ENCODE measurements around the gene ADTRP. TPM values are rescaled to one million over a fixed set of nuclear protein-coding genes. Genes with fewer than 3 reads are reported as not detected.

The ADTRP gene
- total and polyA plus RNA-seq, 2 donors (not counting 1 experiment from before 2014, with no cell fraction given), result 0.18 to 1.2 TPM

GRCh38 chr6:11682561-11682975 lies 96.0 kb downstream of the ADTRP start:
- ChIA-PET POLR2A (no interaction called here), CTCF (no interaction called here)
- Histone ChIP-seq H3K4me3 (ENCODE audit: control extremely low read depth in 1 of 5, extremely low read depth in 1 of 5, insufficient read depth in 1 of 5, low read depth in 2 of 5, low read length in 4 of 5) (no peak overlapping the region), H4K20me1 (ENCODE audit: control insufficient read depth, insufficient read depth, low read length, poor library complexity, severe bottlenecking) (no peaks in the 10 kb centered on the region), H2AFZ (ENCODE audit: insufficient read depth, low read depth, low read length, poor library complexity, severe bottlenecking) (no peak overlapping the region), H3K9me3 (ENCODE audit: control extremely low read depth in 1 of 3, control insufficient read depth in 2 of 3, insufficient read depth in 1 of 3, low read length in 2 of 3) (peaks cover 3 to 8% (median 4%) of the 10 kb centered on the region in 3 donors), H3K4me1 (ENCODE audit: control insufficient read depth in 2 of 2, insufficient read depth in 2 of 2, low read length in 2 of 2) (no peaks in the 10 kb centered on the region), H3K27ac (ENCODE audit: low read length in 2 of 2) (no peak overlapping the region), H3K79me2 (ENCODE audit: control insufficient read depth, insufficient read depth, low read length) (no peaks in the 10 kb centered on the region), H3K4me2 (replicated peaks; ENCODE audit: low read depth, low read length, poor library complexity, severe bottlenecking) (no peak overlapping the region), H3K36me3 (replicated peaks in 1 of 2; ENCODE audit: control extremely low read depth in 1 of 2, control insufficient read depth in 1 of 2, extremely low read depth in 1 of 2, insufficient read depth in 2 of 2, low read length in 1 of 2) (no peaks in the 10 kb centered on the region), H3K27me3 (replicated peaks in 1 of 4; ENCODE audit: control extremely low read depth in 1 of 4, control insufficient read depth in 3 of 4, insufficient read depth in 4 of 4, low read length in 3 of 4) (no peaks in the 10 kb centered on the region), H3K9ac (ENCODE audit: low read length) (no peak overlapping the region)
- WGBS (ENCODE audit: insufficient coverage), result 100% methylated on average over 1 of the region's 3 CpGs
- no peak overlapping the region for H3K27ac Mint-ChIP-seq
- ATAC-seq (ENCODE audit: low read depth) (no peak), DNase-seq (no peak)
- H3K27me3 Mint-ChIP-seq, result peaks cover 14% of the 10 kb centered on the region
- no peak overlapping the region for H3K4me3 Mint-ChIP-seq
- peaks cover 12% of the 10 kb centered on the region for H3K9me3 Mint-ChIP-seq (ENCODE audit: insufficient read depth)
- TF ChIP-seq EZH2 (IDR thresholded peaks at IDR 0.05; ENCODE audit: borderline replicate concordance, insufficient read depth, low read depth, low read length, poor library complexity, severe bottlenecking), result no peak
- TF ChIP-seq CTCF (IDR thresholded peaks at IDR 0.05), result no peak
- no peaks in the 10 kb centered on the region for H3K4me1 Mint-ChIP-seq
- intact Hi-C loops (cut with micrococcal nuclease), result no loop called here

DNA sequence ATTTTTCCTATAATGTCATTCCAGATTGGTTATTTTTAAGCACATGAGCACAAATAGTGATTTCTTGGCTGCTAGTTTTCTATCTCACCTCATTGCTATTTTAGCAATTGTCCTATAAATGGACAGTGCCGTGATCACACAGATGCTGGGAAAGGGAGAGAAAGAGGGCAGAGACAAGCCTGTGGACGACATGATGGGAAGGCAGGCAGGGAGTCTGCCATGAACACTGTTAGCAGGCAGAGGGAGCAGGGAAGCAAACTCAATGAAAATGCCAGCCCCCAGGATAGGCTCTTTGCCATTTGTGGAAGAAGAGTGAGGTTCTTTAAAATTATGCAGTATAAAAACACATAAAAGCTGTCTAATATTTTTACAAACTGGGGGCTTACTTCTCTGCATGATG lies 96.8 kb downstream of the ADTRP start:
- H3K4me3 Mint-ChIP-seq, result no peak overlapping the region
- 73% methylated on average over 2 of the region's 2 CpGs for WGBS (ENCODE audit: insufficient coverage)
- ATAC-seq (ENCODE audit: low read depth), result no peak

More for the DNA sequence above, 96.8 kb downstream of the ADTRP start:
- no peak for DNase-seq
- TF ChIP-seq CTCF (IDR thresholded peaks at IDR 0.05) (no peak), EZH2 (IDR thresholded peaks at IDR 0.05; ENCODE audit: borderline replicate concordance, insufficient read depth, low read depth, low read length, poor library complexity, severe bottlenecking) (no peak)
- peaks cover 3 to 8% (median 4%) of the 10 kb centered on the region in 3 donors for H3K9me3 ChIP-seq (ENCODE audit: control extremely low read depth in 1 of 3, control insufficient read depth in 2 of 3, insufficient read depth in 1 of 3, low read length in 2 of 3)
- H3K79me2 ChIP-seq (ENCODE audit: control insufficient read depth, insufficient read depth, low read length), result no peaks in the 10 kb centered on the region
- ChIA-PET POLR2A (no interaction called here), CTCF (no interaction called here)
- Mint-ChIP-seq H3K27ac (no peak overlapping the region), H3K27me3 (peaks cover 11% of the 10 kb centered on the region), H3K4me1 (no peaks in the 10 kb centered on the region), H3K9me3 (ENCODE audit: insufficient read depth) (peaks cover 12% of the 10 kb centered on the region)
- no peak overlapping the region for H3K9ac ChIP-seq (ENCODE audit: low read length)
- no peaks in the 10 kb centered on the region for H3K36me3 ChIP-seq (replicated peaks in 1 of 2; ENCODE audit: control extremely low read depth in 1 of 2, control insufficient read depth in 1 of 2, extremely low read depth in 1 of 2, insufficient read depth in 2 of 2, low read length in 1 of 2)
- no peak overlapping the region for H3K4me2 ChIP-seq (replicated peaks; ENCODE audit: low read depth, low read length, poor library complexity, severe bottlenecking)
- no peak overlapping the region for H3K4me3 ChIP-seq (ENCODE audit: control extremely low read depth in 1 of 5, extremely low read depth in 1 of 5, insufficient read depth in 1 of 5, low read depth in 2 of 5, low read length in 4 of 5)
- intact Hi-C loops (cut with micrococcal nuclease), result no loop called here
- no peak overlapping the region for H3K27ac ChIP-seq (ENCODE audit: low read length in 2 of 2)
- no peaks in the 10 kb centered on the region for H3K4me1 ChIP-seq (ENCODE audit: control insufficient read depth in 2 of 2, insufficient read depth in 2 of 2, low read length in 2 of 2)
- H2AFZ ChIP-seq (ENCODE audit: insufficient read depth, low read depth, low read length, poor library complexity, severe bottlenecking), result no peak overlapping the region
- no peaks in the 10 kb centered on the region for H3K27me3 ChIP-seq (replicated peaks in 1 of 4; ENCODE audit: control extremely low read depth in 1 of 4, control insufficient read depth in 3 of 4, insufficient read depth in 4 of 4, low read length in 3 of 4)
- H4K20me1 ChIP-seq (ENCODE audit: control insufficient read depth, insufficient read depth, low read length, poor library complexity, severe bottlenecking), result no peaks in the 10 kb centered on the region

All from B cell (primary cell).